Activated CD8-positive, alpha-beta memory T cell treated with anti-CD3 and anti-CD28 coated beads for 36 hours (primary cell): ENCODE results near the gene PLA2G2C. TPM values are rescaled to one million over a fixed set of nuclear protein-coding genes. Genes with fewer than 3 reads are reported as not detected.

ENCODE experiments used
- CTCF ChIA-PET: fragments of 350-600 bp; sonication (Branson Sonifier 250); formaldehyde crosslinking; loops from one replicate; lab custom pipeline; 2021; ENCODE audit warnings: antibody characterized with exemption; lab: Charles Lee
- POLR2A ChIA-PET: fragments of 350-600 bp; sonication (Branson Sonifier 250); formaldehyde crosslinking; loops from one replicate; lab custom pipeline; 2021; ENCODE audit warnings: antibody characterized with exemption; lab: Charles Lee
- total RNA-seq, 2 experiments: library from RNA; stranded (reverse); gene quantifications; one replicate each; pipeline ENCODE4 v1.2.3, GENCODE V29; 2021

PLA2G2C gene
- total RNA-seq, 2 experiments from 2014 or later, result 0.04 TPM; not detected in 1

DNA sequence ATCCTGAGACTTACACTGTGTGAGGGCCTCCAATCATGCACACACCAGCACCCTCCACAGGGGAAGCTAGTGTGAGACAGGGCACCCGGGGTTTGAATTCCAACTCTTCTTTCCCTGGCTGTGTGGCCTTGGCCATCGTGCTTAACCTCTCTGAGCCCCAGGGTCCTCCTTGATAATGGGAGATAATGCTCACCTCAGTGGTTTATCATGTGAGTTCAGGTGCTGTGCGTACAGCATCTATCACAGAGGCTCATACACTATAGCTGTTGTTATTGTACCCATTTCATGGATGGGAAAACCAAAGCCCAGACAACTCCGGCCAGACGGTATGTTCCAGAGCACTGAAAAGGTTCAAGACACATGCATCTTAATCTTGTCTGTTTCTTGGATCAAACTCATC lies 16.4 kb downstream of the PLA2G2C start:
- ChIA-PET POLR2A (no interaction called here), CTCF (no interaction called here)

DNA sequence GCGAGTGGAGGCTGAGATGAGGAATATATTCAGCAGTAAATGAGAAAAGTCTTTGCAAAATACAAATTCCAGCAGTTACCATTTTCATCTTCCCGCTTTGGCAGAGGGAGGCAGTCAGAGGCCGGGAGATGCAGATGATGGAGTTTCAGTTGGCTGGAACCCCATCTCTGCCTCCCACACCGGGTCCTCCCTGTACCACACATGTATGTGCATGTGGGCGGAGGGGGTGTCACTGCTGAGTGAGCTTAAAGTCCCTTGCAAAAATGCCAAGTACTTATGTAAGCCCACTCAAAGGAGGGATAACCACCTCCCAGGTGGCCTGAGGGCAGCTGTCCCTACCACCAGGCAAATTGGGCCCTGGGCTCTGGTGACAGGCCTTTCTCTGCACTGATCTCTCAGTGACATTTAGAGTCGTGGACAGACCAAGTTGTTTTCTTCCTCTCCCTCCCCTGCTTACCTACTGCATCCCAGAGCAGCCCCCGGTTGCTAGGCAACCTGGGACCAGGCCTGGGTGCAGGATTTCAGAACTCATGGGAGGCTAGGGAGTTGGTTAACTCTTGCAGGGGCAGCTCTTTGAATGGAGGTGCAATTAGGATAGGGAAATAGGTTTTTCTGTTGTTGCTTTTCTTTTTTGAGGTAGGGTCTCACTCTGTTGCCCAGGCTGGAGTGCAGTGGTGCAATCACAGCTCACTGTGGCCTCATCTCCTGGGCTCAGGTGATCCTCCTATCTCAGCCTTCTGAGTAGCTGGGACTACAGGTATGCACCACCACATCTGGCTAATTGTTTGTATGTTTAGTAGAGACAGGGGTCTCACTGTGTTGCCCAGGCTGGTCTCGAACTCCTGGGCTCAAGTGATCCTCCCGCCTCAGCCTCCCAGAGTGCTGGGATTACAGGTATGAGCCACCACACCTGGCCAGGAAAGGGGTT lies 17.5 kb downstream of the PLA2G2C start:
- POLR2A ChIA-PET, result no interaction called here
- CTCF ChIA-PET, result no interaction called here

DNA sequence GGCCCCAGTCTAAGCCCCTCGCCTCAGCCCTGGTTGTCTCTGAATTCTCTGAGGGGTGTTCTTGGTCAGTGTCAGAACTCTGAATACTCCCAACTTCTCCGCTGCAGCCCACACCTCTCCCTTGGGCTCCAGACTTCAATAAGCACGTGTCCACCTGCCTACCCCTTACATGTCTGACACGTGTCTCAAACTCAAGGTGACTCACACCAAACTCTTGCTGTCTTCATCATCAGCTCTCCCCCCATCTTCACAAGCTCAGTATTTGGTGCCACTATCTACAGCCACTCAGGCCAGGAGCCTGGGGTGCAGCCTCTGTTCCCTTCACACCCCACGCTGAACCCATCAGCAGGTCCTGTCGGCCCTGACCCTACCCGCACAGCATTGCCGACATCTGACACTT lies 19.2 kb downstream of the PLA2G2C start:
- POLR2A ChIA-PET, result no interaction called here
- CTCF ChIA-PET, result interaction anchor here (0.6 kb wide), 1 partner anchor 386 kb away, joined by 3 read pairs; no protein-coding TSS in a partner anchor

DNA sequence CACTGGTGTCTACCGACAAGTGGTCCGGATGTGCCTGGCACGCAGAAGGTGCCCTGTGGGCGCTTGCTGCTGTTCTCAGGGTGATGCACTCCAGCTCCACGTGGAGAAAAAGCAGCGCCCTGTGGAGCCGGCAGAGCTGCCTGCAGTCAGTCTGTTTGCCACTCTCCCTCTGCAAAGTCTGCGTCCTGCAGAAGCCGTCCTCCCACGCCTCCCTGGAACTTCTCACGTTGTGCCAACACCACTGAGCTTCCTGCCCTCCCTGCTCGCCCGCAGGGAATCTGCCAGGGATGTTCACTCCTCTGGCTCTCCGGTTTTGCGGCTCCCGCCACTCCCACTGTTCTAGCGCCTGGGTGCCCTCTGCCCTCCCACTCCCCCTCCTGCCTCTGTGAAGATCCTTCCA lies 20.3 kb downstream of the PLA2G2C start:
- CTCF ChIA-PET, result interaction anchor here (0.9 to 1.5 kb wide), 3 partner anchors 13 to 30 kb away, joined by 3 to 6 read pairs (median 3); no protein-coding TSS in a partner anchor
- POLR2A ChIA-PET, result no interaction called here

DNA sequence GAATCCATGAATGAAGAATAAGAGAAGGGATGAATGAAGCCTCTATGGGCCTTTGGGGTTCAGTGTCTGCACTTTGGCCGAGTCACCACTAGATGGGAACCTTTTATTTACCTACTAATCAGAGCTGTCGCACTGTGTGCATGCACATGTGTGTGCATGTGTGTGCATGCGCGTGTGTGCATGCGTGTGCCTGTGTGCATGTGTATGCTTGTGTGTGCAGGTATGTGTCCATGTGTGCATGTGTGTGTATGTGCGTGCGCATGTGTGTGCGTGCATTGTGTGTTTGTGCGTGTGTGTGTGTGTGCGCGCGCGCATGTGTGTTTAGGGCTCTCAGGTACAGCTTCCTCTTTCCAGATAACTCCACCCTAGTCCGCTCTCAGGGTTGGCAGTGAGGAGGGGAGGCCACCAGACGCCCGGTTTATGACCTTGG lies 20.8 kb downstream of the PLA2G2C start:
- POLR2A ChIA-PET, result no interaction called here
- CTCF ChIA-PET, result interaction anchor here (0.5 to 1.5 kb wide), 4 partner anchors 14 to 90 kb away, joined by 3 to 6 read pairs (median 3); no protein-coding TSS in a partner anchor

DNA sequence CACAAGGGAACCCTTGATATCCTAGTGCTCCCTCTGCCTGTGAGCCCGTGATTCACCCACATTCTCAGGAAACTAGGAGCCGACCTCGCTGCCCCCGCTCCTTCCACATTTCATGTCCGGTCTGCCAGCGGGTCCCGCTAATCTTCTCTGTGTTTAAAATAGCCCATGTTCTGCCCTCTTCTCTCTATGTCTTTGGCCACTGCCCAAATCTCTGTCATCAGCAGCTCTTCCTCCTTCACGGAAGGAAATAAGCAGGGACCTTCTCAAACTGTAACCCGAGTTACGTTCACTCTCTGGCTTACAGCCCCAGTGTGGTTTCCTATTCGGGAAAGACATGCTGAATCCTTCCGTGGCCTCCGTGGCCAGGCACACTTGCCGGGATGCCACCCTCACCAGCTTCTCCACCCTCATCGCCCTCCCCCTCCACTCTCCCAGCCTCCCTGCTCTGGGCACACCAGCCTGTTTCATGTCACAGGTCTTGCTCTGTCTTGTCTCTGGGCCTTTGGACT lies 21.6 kb downstream of the PLA2G2C start:
- ChIA-PET POLR2A (no interaction called here), CTCF (interaction anchor here (1.0 to 1.5 kb wide), 2 partner anchors 9 to 31 kb away, joined by 3 to 6 read pairs; no protein-coding TSS in a partner anchor)

DNA sequence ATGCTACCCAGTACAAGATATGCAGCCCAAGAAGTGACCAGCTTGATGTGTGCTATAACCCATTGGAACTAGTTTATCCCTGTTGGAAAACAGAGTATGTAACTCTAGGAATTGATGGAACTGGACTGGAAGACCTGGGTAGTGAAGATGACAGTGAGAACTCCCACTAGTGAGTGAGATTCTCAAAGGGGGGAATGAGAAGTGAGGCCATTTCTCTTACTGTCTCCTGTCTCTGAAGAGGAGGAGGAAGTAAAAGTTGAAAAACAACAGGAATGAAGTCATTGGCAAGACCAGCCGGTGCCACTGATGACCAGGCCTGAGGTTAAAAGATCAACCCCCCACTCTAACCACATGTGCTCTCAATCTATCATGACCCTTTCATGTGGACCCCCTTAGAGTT lies 26.3 kb downstream of the PLA2G2C start:
- CTCF ChIA-PET, result no interaction called here
- POLR2A ChIA-PET, result no interaction called here

DNA sequence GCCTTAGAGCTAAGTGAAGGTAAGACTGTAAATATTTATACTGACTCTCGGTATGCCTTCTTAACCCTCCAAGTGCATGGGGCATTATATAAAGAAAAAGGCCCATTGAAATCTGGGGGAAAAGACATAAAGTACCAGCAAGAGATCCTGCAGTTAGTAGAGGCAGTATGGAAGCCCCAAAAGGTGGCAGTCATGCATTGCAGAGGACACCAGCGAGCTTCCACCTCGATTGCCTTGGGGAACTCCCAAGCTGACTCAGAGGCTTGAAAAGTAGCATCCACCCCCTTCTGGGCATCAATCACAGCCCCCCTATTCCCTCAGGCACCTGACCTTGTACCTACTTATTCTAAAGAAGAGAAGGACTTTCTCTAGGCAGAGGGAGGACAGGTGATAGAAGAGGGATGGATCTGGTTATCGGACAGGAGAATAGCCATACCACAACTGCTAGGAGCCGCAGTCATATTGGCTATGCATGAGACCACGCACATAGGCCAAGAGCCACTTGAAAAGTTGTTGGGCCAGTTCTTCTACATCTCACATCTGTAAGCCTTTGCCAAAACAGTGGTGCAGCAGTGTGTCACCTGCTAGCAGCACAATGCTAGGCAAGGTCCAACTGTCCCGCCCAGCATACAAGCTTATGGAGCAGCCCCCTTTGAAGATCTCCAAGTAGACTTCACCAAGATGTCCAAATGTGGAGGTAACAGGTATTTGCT lies 27.8 kb downstream of the PLA2G2C start:
- POLR2A ChIA-PET, result no interaction called here

DNA sequence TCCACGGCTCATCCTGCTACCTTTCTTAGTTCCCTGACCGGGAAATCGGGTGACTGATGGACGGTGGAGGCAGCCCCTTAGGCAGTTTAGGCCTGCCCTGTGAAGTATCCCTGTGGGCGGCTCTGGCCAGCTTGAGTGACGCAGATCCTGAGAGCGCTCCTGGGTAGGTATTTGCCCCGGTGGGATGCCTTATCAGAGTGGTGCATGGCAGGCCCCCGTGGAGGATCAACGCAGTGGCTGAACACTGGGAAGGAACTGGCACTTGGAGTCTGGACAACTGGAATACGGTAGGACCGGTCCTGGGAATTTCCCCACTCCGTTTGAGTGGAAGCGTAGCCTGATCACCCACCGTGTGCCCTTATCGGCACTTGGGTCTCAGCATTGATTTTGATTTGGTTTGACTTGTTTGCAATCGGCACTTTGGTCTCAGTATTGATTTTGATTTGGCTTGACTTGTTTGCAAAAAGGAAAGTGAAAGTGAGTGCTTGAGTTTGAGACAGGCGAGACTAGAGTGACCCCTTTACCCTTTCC lies 32.0 kb downstream of the PLA2G2C start:
- ChIA-PET CTCF (interaction anchor here (1.1 kb wide), 1 partner anchor 237 kb away, joined by 3 read pairs; no protein-coding TSS in a partner anchor), POLR2A (no interaction called here)

More for the DNA sequence above, 27.8 kb downstream of the PLA2G2C start:
- CTCF ChIA-PET, result interaction anchor here (1.4 kb wide), 1 partner anchor 36 kb away, joined by 3 read pairs; no protein-coding TSS in a partner anchor

DNA sequence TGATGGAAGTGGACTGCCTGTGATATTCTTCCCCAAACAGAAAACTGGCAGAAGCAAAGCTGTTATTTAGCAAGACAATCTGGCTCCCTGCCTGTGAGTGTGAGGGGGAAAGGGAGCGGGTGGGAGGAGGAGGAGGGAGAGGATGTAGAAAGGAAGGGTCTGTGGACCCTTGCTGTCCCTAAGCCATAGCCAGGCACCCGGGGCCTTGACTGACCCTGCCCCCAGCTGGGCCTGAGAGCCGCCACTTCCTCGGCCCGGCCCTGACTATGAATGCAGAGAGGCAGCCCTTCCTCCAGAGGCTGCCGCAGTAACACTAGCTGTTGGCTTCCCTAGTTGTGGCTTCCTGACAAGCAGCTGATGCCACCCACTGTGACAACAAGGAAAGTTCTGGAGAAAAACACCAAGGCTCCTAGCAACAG lies 33.3 kb downstream of the PLA2G2C start:
- POLR2A ChIA-PET, result no interaction called here
- CTCF ChIA-PET, result interaction anchor here (0.7 to 2.4 kb wide), 7 partner anchors 178 to 341 kb away, joined by 3 to 19 read pairs (median 6); no protein-coding TSS in a partner anchor

DNA sequence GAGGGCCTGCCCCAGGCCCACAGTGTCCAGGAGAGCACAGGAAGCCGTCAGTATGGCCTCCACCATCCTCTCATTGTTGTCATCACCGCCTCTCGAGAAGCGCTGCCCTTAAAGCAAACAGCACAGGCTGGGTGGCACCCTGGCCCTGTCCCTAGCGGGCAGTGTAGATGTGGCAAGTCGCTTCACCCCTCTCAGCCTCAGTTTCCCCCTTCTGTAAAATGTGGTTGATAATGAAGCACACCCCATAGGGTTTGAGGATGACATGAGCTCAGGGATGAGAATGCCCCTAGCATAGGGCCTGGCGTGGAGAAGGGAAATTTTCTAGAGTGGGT lies 33.8 kb downstream of the PLA2G2C start:
- ChIA-PET POLR2A (no interaction called here), CTCF (interaction anchor here (0.7 to 2.4 kb wide), 9 partner anchors 10 to 341 kb away, joined by 3 to 19 read pairs (median 4); no protein-coding TSS in a partner anchor)

DNA sequence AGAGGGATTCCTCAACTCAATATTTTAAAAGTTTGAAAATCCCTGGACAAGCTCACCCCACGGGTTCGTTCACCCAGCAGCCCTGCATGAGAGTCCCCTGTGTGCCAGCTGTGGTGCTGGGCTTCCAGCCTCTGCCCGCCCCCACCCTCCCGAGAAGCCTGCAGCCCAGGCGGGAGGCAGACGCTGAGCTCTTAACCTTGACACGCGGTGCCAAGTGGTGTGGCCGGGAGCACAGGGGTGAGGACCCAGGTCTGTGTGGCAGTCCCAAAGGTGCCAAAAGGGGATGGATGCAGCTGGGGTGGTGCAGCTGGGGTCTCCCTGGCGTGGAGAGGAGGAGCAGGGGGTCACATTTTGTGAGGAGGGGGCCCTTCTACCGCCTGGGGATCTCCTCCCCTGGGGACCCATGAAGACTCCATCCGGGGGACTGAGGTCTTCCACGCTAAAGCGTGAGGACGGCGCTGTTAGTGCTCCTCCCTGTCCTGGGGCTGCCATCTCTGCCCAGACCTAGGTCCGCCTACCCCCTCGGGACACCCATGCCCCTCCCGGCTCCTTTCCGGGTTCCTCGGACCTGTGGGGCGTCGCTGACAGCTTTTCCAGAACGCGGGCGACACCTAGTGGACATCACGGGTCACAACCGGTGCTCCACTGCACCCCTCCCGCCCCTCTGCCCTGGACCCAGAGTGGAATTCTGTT lies 34.3 kb downstream of the PLA2G2C start:
- ChIA-PET POLR2A (no interaction called here), CTCF (interaction anchor here (0.6 to 2.4 kb wide), 14 partner anchors 11 to 342 kb away, joined by 3 to 19 read pairs (median 4); no protein-coding TSS in a partner anchor)

DNA sequence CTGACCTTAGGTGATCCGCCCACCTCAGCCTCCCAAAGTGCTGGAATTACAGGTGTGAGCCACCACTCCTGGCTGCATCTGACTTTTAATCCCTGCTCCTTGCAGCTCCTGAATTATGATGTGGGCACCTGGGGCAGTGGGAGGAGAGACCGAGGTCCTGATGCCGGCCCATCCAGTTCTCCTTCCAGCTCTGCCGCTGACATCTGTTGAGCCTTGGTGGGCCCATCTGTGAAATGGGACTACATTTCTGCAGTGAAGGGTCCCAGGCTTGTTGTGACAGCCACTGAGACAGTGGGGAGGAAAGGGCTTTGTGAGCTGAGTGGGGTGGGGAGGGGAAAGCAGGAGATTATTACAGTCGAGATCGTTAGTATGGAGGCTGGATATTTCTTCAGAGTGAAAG lies 35.3 kb downstream of the PLA2G2C start:
- ChIA-PET CTCF (interaction anchor here (1.3 to 2.3 kb wide), 2 partner anchors 62 to 343 kb away, joined by 3 to 6 read pairs; no protein-coding TSS in a partner anchor), POLR2A (no interaction called here)

DNA sequence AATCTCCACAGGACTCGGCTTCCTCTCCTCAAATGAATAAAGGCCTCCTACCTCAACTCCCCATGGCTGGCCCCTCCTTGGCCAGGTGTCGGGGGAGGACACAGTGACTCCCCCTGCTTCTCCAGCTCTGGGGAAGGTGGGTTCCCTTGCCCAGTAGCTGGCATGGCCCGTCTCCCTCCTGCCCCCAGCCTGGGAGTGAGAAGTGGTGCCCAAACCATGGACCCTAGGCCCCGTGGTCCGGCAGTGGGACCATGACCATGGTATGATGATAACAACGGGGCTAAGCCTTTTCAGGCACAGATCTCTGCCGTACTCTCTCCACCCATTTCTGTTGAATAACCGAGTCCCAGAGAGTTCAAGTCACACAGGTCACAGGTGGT lies 36.0 kb downstream of the PLA2G2C start:
- ChIA-PET POLR2A (no interaction called here), CTCF (interaction anchor here (1.3 kb wide), 1 partner anchor 63 kb away, joined by 3 read pairs; no protein-coding TSS in a partner anchor)

DNA sequence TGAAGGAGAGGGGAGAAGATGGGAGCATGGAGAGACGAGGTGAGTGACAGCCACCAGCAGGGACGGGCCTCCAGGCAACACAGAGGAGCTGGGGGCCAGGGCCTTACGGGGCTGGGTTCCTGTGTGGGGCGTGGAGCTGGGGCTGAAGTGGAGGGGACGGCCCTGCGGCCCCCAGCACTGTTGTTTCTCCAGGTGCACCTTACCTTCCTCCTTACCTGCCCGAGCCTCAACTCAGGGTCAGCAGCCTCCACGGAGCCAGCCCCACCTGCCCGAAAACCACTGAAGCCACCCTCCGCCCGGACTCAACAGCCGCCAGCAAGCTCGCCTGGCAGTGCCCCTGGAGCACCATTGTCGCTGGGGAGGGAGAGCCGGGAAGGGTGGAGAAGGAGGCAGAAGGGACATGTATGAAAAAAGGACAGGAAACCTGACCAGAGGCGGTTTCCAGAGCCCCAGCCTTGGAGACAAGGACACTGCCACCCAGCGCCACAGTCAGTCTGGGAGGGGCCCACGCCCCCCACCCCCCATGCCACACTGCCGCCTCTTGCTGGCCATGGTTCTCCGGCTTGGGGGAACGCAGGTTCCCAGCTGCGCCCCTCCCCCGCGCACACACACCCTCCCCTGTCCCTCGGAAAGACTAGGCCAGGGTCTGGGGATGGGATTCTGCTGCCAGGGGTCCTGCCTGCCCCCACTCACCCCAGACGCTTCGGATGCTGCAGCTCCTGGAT lies 36.6 kb downstream of the PLA2G2C start:
- ChIA-PET CTCF (interaction anchor here (1.3 kb wide), 1 partner anchor 63 kb away, joined by 3 read pairs; no protein-coding TSS in a partner anchor), POLR2A (no interaction called here)

DNA sequence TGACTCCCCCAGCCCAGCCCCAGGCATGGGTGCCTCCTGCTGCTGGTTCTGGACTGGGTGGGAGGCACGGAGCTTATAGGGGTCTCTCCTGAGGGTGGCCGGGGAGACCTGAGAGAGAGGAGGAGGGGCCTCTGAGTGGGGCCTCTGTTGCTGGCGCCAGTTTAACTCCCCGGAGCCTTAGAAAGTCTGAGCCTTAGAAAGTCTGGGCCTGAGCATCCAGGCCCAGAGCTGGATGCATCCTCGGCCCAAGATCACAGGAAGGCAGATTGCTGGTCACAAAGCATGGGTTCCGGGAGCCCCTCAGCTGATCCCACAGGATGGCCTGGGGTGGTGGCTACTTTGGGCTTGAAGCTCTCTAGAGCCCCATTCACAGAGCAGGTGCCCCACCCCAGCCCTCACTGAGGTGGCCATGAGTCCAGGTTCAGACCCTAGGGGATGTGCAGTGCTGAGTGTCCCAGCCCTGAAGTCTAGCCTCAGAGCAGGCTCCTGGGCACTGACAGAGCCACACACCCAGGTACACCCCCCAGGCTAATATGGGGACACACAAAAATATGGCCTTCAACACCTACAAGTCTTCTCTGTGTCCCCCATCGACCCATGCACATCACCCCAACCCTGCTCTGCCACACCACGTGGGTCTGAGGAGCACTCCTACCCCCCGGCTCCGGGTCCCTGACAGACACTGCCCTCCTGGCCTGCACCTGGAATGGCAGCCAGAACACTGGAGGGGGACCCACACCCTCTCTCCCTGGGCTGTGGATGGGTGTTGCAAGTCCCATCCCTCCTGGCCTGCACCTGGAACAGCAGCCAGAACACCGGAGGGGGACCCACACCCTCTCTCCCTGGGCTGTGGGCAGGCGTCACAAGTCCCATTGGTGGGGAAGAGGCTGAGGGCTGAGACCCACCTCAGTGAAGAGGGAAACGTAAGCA lies 37.5 kb downstream of the PLA2G2C start:
- POLR2A ChIA-PET, result no interaction called here
- CTCF ChIA-PET, result no interaction called here
